Stimulated activated CD4-positive, alpha-beta T cell treated with anti-CD3 and anti-CD28 coated beads, Interleukin-12 subunit alpha, Interleukin-12 subunit beta, amount 100 ng/mL, for 48 hours (primary cell): ENCODE results near the gene DYNLT5.
A peak's percentile ranks its signal among the peaks of the same experiment; 100 is the strongest.
"Not testable (repeated sequence)": the region's sequence is repeated elsewhere in the genome, so short reads cannot be mapped to it uniquely, and the experiment has no call there.

Experiments
- DNase-seq, 3 donors: peaks; one replicate each; pipeline ENCODE4 v3.0.0-alpha.2; 2020; ENCODE audit warnings: low read depth in 2 of 3, low spot score in 1 of 3

Gene DYNLT5, protein sequence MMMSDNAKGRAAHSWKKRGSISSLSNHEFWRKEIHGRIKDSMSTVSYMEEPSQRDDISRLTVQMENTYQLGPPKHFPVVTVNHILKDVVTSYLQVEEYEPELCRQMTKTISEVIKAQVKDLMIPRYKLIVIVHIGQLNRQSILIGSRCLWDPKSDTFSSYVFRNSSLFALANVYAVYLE

DNA sequence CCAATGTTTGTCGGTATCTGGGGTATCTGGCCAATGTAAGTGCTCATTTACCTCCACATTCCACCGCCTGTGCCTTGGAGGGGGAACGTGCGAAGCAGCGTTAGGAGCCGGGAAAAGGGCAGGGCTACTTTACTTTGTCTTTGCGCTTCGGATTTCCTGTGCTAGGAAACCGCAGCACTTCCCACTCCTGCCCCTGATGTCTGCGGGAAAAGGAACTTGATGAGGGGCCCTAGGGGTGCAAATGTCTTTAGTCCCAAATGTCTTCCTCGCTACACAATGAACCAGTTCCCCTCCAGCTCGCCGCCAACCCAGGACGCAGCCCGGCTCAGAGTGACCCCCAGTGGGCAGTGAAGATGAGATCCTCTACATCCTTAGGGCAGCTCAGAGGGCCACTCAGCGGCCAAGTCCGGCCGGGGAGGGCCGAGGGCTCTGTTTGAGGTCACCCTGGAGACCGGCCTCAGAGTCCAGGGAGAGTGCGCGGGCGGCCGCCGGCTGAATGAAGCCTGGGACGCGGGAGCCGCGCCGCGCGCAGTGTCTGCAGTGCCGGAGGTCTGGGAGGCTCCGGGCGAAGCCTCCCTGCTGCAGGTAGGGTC lies at the start of gene DYNLT5:
TSS of gene DYNLT5 (plus strand) at position 460 of the 593 bp plus-strand sequence. CDS start 2,200 bp downstream, outside the sequence.
- DNase-seq, result no peak

DNA sequence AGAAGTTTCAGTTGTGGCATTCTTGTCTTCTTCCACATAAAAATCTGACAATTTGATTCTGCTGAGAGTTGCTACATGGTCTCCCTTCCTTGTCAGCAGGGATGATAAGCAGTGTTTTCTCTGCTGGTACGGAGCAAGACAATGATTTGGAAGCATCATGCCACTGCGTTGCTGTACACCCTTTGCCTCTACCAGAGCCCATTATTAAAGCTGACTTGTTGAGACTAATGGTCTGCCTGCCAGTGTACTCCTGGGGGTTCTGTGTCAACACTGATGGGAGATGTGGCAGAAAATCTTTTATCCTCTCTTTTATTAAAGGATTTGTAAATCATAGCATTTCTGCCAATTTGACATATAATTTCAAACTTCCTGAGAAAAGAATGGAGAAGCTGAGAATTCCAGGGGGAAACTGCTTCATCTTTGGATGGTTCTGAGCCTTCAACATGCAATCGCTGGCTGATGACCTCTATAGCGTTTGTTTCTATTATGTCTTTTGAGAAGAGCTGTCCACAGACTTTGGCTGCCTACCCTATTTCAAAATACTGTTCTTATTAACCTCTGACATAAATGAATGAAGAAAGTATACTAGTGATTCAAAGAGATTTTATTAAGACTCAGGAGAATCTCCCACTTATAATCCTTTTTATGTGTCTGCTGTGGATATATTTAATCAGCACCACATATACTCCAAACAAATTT lies 47.9 kb upstream of the DYNLT5 start:
- no peak for DNase-seq

DNA sequence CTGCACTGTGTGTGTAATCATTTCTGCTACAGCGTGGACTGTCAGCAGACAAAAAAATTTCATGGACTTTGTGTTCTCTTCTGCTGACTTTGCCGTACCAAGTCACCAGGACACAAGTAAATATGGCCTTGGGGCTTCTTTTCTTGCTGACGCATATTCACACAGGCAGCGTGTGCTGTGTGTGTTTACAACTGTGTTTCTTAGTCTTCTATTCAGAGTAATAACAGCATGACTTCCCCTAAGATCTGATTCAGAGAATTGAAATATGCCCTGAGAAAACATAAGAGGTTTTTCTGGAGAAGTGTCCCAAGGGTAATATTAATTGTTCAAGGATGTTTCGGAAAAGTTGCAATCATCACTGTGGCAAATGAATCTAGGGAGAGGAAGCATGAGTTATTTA lies 47.1 kb upstream of the DYNLT5 start:
- no peak for DNase-seq

DNA sequence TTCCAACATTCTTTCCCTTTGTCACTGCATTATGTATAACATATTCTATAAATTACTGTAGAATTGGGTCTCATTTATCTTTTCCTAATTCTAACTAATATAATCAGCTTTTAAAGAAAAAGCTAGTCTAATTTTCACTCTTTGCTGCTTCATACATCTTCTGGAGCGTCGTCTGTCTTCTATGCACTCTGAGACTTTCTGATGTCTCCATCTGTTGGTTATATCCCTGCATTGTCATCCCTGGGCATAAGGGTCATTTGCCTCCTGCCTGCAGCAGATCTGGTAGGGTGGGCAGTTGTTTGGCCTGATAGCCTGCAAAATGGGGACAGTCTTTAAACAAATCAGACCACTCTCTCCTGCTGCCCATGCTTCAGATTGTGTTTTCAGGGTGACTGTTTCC lies 40.8 kb upstream of the DYNLT5 start:
- no peak for DNase-seq

DNA sequence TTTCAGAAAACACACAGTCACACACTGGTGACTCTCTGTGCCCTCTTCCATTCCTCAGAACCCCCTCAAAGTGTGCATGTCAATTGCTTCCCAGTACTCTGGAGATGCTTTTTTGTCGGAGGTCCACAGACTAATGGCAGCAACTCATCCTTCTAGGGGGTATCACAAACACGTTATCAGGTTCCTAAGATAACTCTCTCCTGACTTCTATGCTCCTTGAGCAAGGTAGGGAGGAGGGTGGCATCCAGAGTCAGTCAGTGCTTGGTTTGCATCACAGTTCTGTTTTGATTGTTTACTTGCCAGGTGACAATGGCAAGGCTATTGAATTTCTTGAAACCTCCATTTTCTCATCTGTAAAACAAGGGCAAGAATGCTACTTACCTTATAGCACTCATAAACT lies 39.4 kb upstream of the DYNLT5 start:
- no peak for DNase-seq

DNA sequence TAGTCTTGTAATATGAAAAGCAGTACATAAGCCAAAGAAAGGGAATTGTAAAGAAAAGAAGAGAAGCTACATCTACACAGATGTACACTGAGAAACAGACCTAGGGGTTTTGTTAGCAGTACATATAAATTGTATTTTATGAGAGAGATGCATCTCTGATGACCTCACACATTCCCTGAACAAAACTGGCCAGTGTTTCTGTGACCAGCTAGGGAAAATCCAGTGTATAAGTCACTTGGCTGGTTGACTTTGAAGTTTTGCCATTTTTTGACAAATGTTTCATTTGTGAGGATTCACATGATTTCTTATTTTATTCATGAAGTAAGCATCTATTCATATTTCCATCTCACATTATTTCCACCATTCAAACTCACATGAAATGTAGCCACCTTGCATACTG lies 28.3 kb upstream of the DYNLT5 start:
- no peak for DNase-seq

DNA sequence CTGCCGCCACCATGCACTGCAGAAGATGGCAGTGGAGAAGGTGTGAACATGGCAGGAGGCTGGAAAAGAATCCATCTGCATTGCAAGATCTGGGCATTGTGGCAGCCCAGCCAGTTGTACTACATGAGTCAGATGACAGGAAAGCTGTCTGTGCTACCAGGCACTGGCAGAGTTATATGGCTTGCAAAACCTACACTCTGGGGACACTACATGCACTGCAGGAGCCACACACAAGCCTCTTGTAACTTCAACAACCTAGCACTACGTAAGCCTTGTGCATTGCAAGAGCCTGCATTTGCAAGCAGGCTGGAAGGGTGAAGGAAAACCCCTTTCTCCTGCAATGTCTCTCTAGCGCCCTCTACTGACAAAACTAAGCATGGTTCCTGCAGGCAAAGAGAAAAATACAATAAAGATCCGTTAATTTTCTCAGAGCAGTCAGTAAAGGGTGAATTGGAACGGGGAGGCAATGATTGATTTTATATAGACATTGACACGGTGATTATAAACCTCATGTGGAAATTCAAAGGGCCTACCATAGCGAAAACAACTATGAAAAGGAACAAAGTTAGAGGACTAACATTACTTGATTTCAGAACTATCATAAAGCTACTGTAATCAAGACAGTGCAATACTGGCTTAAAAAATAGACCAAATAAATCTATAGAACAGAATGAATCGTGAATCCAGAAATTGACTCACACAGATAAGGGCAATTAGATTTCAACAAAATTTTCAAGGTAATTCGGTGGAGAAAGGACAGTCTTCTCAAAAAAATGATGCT lies 26.2 kb upstream of the DYNLT5 start:
- peak; percentile 19 to 66 (median 23) for DNase-seq

DNA sequence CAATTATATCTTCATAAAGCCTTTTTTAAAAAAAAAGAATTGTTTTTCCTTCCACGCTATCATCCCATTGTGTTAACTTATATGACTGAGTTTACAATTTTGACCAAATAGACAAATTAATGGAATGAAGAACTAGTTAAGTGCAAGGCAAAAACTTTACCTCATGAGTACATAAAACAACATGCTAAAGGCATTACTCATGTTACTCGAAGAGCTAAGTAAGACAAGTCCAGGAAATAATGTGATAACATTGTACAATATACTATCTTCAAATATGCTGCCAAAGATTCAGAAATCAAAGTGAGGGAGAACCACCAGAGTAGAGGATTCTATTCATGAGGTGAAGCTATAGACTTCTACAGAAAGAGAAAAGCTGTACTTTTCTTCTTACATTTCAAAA lies 24.2 kb upstream of the DYNLT5 start:
- DNase-seq, result no peak

DNA sequence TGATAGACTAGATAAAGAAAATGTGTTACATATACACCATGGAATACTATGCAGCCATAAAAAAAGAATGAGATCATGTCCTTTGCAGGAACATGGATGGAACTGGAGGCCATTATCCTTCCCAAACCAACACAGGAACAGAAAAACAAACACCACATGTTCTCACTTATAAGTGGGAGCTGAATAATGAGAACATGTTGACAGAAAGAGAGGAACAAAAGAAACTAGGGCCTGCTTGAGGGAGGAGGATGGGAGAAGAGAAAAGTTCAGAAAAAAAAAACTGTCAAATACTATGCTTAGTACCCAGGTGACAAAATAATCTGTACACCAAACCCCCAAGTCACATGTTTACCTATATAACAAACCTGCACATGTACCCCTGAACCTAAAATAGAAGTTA lies 23.5 kb upstream of the DYNLT5 start:
- not testable (repeated sequence) for DNase-seq

DNA sequence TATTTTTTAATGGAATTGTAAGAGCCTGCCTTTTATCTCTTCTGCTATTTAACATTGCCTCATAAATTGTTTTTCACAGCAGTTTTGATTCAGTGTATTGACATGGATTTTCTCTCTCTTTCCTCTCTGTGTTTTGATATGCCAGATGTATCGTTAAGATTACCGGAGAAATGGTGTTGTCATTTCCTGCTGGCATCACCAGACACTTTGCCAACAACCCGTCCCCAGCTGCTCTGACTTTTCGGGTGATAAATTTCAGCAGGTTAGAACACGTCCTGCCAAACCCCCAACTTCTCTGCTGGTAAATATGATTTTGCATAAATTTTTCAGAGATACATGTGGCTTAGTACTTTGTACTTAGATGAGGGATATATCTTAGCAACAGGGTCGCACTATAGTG lies 23.1 kb upstream of the DYNLT5 start:
- no peak for DNase-seq

DNA sequence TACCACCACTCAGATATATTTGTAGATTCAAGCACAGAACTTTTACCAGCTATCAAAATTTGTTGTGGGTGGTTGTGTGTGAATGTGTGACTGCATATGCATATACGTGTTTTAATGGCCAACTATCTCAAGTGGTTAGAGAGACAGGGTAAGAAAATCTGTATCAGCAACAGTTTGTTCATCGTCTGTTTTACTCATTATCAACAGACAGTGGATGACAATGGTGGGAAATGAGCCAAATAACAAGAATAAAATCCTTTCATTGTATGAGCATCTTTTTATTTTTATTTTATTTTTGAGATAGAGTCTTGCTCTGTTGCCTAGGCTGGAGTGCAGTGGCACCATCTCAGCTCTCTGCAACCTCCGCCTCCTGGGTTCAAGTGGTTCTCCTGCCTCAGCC lies 22.7 kb upstream of the DYNLT5 start:
- DNase-seq, result no peak

DNA sequence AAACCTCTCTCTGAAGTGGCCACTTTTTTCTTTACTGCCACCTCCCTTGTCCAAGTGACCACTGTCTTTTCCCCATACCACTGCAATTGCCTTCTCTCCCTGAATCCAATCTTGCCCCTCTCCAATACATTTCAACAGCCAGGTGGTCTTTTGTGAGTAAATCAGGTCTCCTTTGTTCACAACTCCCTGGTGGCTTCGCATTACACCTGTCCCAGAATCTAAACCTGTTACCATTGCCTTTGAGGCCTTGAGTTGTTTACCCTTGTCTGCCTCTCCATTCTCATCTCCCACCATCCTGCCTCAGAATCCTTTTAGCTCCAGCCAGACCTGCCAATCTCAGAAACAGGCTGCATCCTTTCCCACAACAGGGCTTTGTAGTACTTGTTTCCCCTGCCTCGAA lies 21.8 kb upstream of the DYNLT5 start:
- no peak for DNase-seq

DNA sequence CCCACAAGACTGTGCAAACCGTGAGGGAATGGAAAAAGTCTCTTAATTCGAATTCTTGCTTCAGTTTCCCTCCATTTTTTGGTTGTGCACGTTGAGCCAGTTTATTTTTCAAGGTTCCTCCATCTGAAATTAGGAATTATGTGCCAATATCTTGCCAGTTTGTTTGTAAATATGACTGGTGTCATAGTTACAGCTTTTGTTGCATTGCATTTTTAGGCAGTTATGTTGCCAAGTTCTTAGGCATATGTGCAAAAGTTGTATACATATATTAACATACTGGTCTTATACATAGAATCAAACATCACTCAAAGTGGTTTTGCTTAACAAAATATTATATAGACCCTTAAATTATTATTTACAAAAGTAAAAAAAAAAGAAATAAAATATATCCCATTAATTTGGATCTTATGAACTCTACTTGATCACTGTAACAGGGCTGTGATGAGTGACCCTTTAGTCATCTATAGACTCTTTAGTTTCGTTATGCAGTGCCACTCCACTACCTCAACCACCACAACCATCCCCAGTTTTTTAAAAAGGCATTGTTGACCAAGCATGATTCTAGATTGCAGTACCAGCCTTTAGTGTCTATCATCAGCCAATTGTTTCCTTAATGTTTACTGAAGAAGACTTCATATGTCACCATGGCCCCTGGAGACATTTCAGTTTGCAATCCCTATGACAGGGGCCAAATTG lies 20.9 kb upstream of the DYNLT5 start:
- no peak for DNase-seq

DNA sequence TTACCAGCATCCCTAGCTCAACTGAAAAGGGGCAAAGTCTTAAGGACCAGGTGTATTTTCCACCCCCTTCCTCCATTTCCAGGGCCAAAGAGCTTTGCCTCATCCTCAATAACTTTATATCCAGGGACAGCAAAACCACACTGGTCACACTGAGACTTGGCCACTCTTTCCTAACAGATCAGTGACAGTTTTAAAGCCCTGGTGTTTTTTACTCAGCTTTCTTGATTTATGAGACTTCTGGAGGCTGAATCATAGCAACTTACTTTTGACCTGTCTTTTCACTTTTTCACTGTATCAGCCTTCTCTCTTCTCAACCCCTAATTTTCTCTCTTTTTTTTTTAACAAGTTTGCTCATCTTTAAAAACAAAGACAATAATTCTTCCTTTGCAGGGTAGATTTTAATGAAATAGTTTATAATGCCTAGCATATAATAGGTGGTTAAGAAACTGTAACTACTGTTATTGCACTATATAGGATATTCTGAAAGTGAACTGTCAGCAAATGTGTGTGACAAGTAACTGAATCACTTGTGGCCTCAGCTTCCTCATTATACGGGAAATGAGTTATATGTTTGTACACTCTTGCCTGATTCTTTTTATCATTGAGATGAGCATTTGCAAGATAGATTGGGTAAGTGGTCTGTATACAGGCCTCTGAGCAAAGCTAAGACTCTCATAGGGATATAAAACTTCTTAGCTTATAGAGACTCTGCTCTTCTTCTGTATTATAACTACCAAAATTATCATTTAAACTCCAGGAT lies 19.7 kb upstream of the DYNLT5 start:
- no peak for DNase-seq

DNA sequence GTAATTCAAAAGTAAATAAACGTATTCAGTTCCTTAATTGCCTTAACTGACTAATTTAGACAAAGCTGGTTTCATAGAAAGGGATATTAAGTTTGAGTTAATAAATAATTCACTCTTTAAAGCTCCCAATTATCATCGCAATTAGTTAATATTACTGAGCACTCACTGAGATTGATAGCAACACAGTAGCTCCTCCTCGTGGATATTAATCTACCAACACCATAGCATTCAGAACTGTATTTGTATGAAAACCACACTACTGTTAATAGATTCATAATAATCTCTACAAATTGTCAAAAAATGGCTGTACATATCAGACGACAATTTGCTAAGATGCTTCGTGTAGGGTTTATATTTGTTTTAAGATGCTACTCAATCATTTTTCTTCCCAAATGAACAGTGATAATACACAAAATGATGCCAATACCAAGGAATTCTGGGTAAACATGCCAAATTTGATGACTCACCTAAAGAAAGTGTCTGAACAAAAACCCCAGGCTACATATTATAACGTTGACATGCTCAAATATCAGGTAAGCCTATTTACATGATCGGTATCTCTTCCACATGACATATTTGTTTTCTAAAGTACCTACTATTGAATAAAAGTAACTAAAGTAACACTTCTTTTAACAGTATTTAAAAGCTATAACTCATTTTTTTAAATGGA lies 18.8 kb upstream of the DYNLT5 start:
- no peak for DNase-seq

DNA sequence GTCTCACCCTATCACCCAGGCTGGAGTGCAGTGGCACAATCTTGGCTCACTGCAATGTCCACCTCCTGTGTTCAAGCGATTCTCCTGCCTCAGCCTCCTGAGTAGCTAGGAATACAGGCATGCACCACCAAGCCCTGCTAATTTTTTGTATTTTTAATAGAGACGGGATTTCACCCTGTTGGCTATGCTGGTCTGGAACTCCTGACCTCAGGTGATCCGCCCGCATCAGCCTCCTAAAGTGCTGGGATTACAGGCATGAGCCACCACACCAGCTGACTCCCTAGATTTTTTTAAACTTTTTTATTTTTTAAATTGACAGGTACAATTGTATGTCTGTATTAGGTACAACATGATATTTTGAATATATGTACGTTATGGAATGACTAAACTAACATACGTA lies 17.7 kb upstream of the DYNLT5 start:
- DNase-seq, result not testable (repeated sequence)

DNA sequence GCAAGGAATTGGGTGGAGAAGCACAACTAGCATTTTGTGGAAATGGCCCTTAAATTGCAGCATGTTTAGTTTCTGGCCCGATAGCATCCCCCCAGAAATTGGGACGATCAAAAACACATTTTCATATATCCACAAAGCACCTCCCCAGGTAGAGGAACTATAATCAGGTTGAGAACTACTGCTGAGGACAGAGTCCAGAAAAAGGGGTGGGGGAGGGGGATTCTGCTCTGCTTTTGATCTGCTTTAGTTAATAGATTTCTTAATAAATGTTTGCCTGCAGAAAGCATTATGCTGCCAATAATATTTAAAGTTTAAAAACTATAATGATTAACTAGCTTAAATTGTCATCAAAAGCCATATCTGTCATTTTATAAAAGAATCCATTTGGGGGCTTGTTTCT lies 14.4 kb upstream of the DYNLT5 start:
- DNase-seq, result no peak

DNA sequence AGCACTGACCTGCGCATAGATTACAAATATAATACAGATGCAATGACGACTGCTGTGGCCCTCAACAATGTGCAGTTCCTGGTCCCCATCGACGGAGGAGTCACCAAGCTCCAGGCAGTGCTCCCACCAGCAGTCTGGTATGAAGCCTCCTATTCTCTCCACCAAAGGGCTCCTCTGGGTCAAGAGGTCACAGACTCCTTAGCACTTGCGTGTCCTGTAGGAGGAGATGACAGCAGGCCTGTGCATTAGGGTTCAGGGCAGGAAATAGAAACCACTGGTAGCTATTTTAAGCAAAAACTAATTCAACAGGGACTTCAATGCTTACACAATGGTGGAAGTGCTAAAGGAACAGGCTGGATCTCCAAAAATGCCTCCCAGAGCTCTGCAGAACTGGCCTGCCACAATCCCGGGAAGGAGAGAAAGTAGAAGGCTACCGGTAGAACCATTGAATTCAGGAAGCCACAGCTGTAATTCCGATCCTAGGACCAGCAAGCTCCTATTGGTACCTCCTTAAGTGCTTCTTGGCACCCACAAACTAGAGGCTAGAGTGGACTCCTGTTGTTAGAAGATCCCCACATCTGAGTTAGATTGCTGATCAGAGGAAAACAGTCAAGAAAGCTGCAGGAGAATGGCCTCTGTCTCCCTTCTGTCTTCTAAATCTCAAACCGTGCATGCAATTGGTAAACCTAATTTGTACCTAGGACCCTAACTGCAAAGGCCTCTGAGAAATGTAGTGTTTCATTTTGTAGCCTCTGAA lies 12.7 kb upstream of the DYNLT5 start:
- DNase-seq, result no peak

DNA sequence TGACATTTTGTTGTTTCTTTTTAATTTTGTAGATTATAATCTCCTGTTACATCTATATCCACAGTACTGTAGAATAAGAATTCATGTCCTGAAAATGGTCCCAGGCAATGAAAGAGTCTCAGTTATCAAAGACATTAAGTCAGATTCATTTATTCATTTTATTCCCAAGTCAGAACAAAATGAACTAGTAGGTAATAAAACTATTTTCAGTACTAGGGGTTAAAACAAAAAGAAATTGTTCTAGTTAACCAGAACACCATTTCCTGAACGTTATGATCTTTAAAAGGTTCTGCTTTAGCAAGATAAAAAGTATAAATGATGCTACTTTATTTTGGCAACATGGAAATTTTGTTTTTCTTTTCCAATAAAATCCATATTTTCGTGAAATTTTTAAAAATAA lies 6.8 kb upstream of the DYNLT5 start:
- DNase-seq, result no peak
